IPS DF 4.7 (cell line): Measurements from ENCODE around the gene RAPGEF1.
"Not testable (repeated sequence)": the region's sequence is repeated elsewhere in the genome, so short reads cannot be mapped to it uniquely, and the experiment has no call there.

ENCODE experiments used
- DNase-seq: peaks from one replicate; pipeline ENCODE4 v3.0.0-alpha.2; 2013; ENCODE audit warnings: low spot score; ENCODE audit errors: extremely low read depth

RAPGEF1 gene

DNA sequence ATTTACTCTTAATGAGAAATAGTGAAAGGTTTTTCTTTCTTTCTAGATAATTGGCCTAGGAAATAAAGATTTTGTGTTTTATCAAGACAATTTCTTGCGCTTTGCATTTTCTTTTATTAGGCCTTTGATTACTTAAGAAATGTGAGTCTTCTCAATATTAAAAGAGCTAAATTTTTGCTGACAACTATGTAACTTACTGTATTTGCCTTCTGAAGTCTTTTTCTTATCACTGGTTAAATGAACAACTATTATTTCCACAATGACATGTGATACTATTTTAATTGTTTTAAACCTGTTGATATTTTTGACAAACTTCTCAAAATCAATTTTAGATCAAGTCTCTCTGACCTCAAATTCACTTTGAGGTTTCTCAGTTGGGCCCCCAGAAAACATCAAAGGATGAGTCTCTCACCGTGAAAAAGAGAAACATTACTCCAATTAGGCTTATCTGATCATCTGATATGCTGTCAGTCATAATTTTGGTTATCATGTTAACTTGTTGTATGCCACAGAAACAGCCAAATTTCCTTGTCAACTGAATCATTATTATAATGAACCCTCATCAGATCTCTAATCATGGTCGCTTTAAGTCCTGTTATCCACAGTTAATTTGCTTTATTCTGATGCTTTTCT lies 48.8 kb downstream of the RAPGEF1 start:
- no peak for DNase-seq

DNA sequence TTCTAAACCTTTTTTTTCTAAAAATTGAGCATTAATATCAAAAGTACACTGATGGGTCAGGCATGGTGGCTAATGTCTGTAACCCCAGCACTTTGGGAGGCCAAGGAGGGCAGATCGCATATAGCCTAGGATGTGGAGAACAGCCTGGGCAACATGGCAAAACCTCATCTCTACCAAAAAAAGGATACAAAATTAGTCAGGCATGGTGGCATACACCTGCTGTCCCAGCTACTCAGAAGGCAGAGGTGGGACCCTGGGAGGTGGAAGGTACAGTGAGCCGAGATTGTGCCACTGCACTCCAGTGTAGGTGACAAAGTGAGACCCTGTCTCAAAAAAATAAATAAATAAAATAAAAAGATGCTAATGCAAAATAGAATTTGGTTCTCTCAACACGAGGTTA lies 49.4 kb downstream of the RAPGEF1 start:
- DNase-seq = no peak

DNA sequence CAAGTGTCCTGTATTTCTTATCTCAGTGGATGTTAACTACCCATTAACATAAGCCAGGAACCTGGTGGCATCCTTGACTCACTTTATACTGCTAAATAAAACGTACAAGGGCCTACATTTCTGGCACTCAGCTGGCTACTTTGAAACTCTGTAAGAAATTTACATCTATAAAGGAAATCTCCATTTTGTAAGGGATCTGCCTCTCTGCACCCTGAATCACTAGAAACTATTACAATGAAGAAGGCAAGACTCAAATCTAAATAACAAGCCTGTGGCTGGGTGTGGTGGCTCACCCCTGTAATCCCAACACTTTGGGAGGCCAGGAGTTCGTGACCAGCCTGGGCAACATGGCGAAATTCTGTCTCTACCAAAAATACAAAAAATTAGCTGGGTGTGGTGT lies 51.5 kb downstream of the RAPGEF1 start:
- DNase-seq = no peak

DNA sequence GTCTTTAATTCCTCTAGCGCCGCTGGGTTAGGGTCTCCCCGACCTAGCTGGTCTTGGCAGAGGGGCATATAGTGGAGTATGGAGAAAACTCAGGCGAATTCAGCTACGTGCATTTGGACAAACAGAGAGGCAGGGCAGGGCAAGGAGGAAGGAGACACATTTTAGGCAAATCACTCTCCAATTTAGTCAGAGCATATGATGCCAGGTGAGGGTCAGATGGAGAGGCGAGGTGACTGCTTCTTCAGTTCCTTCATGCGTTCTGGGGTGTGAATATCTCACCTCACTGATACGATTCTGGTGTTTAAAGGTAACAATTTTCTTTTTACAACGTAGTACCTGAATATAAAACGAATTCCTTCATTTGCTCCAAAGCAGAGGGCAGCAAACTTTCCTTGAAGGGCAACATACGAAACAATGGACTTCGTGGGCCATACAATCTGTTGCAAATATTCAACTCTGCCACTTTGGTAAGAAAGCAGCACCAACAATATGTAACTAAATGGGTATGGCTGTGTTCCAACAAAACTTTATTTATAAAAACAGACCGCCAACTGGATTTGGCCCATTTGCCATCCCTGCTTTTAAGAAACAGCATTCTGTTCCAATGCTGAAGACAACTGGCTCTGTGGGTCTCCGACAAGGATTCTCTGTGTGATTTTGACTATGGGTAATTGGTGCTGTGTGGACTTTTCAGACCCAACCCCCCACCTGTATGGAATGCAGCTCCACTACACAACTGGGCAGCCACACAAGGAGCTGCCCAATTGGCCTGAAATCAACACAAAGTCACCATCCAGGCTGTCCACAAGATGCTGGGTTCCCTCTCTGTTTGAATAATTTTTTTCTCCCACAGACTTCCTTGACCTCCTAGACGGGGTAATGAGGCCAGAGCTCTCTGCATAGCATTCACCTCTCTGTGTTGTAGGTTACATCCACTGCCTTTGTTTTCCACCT lies 53.8 kb downstream of the RAPGEF1 start:
- DNase-seq = no peak

DNA sequence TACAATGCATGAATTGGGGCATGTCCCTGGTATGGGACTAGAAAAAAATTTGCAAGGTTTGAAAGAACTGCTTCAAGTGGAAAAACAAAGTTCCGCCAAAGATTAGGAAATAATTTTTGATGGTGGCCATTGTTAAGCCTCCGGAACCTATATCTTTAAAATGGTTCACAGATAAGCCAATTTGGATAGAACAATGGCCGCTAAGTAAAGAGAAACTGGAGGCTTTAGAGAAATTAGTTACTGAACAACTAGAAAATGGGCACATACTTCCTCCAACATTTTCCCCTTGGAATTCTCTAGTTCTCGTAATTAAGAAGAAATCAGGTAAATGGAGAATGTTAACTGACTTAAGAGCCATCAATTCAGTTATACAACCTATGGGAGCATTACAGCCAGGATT lies 56.8 kb downstream of the RAPGEF1 start:
- DNase-seq = not testable (repeated sequence)

DNA sequence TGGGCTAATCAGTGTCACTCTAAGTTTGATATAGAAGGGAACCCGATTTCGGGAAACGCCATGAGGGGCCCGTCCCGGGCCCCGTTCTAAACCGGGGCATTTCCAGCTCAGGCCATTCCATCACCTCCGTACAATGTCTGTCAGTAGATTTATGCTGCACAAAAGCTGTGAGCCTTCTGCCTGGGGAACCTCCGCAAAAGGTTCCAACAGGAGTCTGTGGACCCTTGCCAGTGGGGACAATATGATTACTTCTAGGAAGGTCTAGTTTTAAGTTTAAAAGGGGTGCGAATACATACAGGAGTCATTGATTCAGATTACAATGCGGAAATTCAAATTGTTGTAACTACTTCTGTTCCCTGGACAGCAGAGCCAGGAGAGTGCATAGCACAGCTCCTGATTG lies 57.6 kb downstream of the RAPGEF1 start:
- DNase-seq = no peak

DNA sequence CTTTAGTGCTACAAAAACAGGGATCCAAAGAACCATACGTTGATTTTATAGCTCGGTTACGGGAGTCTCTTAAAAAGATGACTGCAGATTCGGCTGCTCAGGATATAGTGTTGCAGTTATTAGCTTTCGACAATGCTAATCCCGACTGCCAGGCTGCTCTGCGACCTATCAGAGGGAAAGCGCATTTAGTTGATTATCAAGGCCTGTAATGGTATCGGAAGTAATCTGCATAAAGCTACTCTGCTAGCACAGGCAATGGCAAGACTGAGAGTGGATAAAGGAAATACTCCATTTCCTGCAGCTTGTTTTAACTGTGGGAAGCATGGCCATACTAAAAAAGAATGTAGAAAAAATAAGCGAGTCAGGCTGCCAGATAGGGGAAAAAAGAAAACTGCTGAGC lies 58.0 kb downstream of the RAPGEF1 start:
- not testable (repeated sequence) for DNase-seq

DNA sequence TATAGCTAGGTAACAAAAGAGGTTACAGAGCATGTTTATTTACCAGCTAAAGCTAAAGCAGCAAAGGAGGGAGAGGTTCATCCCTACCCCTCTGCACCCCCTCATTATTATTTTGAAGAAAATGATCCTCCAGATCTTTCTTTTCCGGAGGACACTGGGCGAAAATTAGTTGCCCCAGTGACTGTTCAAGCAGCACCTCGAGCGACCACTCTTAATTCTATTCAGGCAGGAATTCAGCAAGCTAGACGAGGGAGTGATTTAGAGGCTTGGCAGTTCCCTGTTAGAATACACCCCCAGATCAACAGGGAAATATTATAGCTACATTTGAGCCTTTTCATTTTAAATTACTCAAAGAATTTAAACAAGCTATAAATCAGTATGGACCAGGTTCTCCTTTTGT lies 58.8 kb downstream of the RAPGEF1 start:
- DNase-seq = not testable (repeated sequence)

DNA sequence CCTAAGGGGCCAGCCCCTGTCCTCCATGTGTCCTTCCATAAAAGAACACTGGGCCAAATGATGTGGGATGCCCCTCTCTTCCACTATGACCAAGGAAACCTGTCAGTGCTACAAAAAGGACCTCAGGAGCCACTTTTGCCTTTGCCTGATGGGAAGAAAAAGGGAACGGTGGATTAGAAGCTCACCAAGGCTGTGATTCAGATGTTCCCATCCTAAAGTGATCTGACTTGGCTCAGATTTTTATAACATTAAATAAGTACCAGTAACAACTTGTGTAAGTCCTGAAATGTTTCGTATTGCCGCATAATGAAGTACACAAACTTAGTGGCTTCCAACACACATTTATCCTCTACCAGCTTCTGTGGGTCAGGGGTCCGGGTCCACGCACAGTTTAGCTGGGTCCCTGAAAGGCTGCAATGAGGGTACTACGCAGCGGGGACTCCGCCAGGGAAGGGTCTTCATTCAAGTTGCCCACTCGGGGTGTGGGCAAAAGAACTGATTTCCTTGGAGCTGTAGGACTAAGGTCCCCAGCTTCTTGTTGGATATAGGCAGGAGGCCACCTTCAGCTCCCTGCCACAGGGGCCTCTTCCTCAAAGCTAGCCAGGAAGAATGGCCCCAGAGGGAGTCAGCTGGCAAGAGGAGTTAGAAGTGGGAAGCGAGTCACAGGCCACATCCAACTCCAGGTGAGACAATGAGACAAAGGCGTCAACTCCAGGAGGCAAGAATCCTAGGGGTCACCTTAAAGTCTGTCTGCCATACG lies 60.4 kb downstream of the RAPGEF1 start:
- no peak for DNase-seq

DNA sequence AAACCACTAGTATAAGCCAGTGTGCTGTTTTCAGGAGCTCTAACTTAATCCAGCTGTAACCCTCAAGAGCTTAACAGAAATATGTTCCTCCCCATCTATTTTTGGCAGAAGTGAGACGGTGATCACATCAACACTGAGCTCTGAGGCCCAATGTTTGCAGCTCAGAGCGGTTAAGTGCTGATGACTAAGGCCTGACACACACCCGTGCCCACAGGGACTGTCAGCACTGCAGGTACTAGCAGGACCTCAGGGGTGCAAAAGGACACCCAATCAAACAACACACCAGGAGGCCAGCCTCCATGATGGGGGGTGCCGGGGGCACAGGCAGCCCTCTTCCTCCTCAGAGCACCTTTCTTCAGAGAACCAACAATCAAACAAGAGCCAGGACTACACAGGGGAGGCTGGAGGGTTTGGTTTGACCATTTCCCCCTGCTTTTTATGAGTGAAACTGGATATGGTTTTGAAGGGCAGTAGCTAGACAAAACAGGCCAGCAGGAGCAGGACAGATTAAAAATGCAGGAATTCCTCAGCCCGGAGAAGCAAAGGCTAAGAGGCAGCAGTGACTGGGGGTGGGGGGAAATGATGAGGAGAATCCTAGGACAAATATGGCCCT lies 61.3 kb downstream of the RAPGEF1 start:
- DNase-seq = no peak

DNA sequence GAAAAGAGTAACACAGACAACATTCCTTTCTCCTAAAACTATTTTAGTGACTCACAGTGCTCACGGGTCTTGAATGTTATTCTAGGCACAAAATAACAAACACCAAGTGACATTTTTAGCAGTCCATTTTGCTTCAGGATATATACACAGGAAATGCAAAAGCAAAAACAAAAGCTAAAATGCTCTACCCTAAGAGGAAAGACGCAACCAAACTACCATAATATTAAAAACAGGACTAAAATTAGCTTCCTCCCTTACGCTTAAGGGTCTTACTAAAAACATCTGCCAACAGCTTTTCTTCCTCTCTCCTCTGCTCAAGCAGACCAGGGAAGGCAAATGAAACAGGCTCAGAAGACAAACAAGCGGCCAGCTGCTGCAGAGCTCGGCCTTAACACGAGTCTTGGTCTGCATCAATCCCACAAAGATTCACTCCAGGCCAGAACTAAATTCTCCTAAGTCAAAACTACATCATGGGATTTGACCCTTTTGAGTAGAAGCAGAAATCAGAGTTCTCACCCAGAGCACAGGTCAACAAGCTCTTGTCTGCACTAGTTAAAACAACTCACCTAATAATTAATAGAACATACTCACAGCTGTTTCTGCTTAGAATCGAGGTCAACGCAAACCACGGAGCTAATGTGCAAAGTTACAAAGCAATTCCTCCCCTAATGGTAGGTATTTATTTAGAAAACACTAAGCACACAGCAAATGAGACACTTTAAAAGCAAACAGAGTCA lies 62.3 kb downstream of the RAPGEF1 start:
- no peak for DNase-seq

DNA sequence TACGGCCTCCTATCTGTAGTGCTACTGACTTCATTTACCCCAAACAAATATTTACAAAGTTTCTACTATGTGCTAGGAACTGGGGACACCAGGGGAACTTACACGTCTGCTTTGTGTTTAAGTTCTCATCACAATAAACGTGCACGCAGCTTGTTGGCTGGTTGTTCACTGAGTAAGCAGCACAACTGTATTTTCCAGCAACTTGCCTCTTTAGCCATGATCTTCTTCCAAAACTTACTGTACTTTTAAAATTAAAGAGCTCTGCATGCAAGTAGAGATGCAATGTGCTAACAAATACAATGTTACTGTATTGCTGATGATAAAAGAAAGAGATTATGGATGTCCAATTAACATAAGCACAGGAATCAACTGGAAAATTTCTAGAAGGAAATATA lies 62.8 kb downstream of the RAPGEF1 start:
- no peak for DNase-seq

DNA sequence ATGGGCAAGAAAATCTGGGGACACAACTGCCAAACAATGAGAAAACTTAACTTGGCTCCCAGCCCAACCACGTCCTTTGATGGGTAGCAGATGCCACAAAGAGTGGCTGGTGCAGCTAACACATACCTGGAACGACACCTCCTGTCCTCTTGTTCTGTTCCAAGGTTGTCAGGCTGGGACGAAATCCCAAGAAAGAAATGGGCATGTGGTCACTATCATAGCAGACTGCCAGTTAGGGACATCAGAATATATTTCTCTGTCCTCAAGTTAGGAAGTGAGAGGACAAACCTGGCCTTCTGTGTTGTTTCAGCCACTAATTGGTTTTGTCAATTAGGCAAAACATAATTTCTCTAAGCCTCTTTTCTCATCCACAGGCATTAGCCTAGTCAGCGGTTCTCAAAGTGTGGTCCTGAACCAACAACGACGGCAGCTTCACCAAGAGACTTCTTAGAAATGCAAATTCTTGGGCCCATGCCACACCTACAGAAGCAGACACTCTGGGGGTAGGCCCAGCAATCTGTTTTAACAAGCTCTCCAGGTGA lies 63.4 kb downstream of the RAPGEF1 start:
- DNase-seq = no peak

DNA sequence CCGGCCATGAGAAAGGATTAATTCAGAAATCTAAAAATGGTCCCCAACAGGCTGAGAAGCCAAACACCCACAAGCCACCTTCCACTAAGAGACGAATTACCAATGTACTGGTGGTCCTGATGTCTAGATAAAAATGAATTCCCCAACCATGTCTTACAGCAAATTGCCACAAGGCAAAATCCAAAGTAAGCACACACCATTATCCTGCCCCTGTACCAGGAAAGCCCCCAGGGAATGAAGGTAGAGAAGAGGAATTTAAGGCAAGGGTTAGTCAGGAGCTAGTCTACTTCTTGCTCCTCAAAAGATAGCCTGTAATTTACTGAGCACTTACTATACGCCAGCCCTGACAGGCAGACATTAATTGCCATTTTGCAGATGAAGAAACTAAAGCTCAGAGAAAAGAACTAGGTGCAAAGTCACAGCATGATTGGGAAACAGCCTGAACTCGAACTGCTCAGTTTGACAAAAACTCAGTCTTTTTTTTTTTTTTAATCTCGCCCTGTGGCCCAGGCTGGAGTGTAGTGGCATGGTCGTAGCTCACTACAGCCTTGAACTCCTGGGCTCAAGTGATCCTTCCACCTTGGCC lies 64.3 kb downstream of the RAPGEF1 start:
- no peak for DNase-seq

DNA sequence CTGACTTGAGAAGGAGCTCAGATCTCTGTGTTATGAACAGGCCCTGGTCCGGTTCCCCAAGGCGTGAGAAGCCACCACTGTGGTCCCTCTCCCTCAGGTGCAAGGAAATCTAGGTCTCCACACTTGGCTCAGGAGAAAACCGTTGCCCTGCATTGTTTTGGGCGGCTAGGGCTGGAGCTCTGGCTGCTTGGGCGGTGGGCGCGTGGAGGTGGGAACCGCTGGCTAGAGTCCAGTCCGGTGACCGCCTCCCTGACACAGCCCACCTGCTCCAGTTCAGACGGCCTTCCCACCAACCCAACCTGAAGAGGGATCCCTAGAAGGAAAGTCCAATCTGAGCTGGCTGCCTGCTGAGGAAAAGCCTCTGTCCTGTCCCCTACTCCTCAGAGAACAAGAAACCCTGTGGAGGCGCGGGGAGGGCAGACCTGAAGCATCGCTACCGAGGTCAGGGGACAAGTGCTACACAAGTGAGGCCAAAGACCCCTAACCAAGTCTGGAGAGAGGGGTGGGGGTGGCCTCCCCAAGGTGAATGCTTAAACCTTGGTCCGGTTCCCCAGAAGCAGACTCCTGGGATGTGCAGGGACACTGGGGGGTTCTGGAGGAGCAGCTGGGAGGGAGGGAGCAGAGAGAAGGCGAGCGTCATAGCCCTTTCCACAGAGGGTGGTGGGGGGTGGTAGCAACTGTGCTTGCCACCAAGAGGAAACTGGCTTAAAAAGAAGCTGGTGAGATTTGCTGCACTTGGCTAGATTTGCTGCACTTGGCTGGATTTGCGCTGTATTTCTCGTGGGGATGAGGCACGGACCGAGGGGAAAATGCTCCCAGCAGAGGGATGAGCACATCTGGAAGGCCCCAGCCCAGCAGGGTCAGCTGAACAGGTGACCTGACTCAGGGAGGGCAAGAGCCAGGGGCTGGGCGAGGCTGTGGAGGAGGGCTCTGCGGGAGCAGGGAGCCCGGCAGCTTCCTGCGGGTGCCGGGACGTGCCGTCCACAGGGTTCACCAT lies 65.2 kb downstream of the RAPGEF1 start:
- no peak for DNase-seq

DNA sequence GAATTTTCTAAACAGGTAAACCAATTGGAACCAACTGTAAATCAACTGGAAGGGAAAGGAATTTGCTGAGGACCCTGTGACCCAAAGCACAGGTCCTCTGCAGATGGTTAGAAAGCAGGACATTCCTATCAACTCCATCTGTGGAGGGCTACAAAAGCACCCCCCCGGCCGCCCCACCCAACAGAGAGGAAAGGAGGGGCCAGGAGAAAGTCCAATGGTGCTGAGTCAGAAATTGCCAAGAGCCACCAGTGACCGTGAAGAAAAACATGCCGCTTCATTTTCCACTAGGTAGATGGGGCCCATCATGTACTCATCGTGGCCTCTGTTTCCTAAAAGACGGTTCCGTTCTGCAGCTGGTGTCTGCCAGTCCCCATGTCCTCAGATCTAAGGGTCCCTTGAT lies 66.3 kb downstream of the RAPGEF1 start:
- DNase-seq = no peak

DNA sequence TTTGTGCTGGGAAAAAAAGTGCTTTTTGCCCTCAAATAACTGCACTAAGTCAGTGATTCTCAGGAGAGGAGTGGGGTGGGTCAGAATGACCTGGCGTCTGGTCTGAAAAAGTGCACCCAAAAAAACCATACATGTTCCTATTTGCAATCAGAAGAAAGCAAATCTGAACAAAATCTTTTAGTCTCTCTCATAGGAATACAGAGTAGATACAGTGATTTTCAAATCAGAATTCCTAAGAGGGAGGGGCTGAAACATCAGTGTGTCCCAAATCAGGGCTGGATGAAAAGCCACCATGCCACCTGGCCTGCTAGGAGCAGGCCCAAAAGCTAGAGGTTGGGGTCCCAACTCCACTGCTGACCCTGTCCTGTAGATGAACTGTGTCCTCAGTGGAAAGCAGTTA lies 66.8 kb downstream of the RAPGEF1 start:
- no peak for DNase-seq

DNA sequence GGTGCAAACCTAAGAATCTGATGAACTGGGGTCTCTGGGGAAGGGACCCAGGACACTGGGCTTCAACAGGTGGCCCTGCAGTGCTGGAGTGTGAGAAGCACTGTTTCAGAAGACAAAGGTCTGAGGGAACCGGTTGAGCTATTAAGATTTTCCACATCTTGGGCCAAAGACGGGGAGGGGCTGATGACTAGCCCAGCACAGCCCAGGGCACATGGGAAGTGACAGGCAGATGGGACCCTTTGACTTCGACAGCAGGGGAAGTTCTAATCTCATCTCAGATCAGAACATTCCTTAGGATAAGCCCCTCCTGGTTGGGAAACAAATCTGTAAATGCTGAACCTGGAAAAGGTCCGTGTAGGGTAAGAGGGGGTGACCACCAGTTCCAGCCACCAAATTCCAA lies 67.4 kb downstream of the RAPGEF1 start:
- DNase-seq = no peak

DNA sequence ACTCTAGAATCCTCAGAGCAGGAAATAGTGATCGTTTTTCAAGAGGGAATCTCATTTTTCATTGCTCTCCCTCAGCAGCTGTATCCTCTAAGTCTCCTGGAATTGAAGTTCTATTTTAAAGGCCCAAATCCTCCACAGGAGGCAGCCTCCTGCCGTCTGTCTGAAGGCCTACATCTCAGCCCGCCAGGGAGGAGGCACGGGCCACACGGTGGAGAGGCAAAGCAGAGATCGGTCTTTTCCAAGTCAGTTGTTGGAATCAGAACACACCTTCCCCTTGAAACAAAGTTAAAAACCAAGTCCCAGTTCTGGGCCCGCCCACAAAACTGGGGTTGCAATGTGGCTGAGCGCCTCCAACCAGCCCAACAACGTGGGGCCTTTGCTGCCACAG lies 68.7 kb downstream of the RAPGEF1 start:
- DNase-seq = no peak
